Measurements from ENCODE around the gene CIITA.

CIITA gene

DNA sequence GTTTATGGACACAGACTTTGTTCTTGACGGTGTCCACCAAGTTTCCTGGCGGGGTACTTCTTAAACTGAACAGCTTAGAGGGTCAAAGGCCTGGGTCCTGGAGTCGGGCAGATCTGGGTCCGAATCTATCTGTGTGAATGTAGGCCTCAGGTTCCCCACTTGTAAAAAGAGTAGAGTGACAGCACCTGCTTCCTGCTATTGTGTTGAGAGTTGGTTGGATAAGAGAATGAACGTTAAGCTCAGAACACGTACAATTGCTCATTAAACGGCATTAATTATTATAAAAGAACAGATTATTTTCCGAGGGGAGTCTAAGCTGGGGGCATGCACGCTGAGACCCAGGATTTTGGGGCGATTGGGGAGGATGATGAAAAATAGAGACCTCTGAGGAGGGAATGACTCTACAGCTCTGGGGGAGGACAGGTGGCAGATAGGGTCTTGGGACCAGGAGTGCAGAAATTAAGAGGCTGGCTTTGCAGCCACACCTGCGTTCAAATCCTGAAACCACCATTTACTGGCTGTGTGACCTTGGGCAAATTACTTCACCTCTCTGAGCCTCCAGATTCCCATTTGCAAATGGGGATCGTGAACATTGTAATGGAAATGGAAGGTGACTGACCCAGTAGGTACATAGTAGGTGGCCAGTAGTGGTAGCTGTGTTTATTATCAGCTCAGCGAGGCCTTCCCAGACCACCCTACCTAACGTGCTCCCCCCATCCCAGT lies 68.2 kb downstream of the CIITA start:
- TF ChIP-seq, protein P1, sequence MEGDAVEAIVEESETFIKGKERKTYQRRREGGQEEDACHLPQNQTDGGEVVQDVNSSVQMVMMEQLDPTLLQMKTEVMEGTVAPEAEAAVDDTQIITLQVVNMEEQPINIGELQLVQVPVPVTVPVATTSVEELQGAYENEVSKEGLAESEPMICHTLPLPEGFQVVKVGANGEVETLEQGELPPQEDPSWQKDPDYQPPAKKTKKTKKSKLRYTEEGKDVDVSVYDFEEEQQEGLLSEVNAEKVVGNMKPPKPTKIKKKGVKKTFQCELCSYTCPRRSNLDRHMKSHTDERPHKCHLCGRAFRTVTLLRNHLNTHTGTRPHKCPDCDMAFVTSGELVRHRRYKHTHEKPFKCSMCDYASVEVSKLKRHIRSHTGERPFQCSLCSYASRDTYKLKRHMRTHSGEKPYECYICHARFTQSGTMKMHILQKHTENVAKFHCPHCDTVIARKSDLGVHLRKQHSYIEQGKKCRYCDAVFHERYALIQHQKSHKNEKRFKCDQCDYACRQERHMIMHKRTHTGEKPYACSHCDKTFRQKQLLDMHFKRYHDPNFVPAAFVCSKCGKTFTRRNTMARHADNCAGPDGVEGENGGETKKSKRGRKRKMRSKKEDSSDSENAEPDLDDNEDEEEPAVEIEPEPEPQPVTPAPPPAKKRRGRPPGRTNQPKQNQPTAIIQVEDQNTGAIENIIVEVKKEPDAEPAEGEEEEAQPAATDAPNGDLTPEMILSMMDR (IDR thresholded peaks at IDR 0.05; ENCODE audit: insufficient read depth, low read length) = no peak
- no peak for TF ChIP-seq POLR2AphosphoS5 (IDR thresholded peaks at IDR 0.05; ENCODE audit: low read depth)
- TF ChIP-seq, protein P2, sequence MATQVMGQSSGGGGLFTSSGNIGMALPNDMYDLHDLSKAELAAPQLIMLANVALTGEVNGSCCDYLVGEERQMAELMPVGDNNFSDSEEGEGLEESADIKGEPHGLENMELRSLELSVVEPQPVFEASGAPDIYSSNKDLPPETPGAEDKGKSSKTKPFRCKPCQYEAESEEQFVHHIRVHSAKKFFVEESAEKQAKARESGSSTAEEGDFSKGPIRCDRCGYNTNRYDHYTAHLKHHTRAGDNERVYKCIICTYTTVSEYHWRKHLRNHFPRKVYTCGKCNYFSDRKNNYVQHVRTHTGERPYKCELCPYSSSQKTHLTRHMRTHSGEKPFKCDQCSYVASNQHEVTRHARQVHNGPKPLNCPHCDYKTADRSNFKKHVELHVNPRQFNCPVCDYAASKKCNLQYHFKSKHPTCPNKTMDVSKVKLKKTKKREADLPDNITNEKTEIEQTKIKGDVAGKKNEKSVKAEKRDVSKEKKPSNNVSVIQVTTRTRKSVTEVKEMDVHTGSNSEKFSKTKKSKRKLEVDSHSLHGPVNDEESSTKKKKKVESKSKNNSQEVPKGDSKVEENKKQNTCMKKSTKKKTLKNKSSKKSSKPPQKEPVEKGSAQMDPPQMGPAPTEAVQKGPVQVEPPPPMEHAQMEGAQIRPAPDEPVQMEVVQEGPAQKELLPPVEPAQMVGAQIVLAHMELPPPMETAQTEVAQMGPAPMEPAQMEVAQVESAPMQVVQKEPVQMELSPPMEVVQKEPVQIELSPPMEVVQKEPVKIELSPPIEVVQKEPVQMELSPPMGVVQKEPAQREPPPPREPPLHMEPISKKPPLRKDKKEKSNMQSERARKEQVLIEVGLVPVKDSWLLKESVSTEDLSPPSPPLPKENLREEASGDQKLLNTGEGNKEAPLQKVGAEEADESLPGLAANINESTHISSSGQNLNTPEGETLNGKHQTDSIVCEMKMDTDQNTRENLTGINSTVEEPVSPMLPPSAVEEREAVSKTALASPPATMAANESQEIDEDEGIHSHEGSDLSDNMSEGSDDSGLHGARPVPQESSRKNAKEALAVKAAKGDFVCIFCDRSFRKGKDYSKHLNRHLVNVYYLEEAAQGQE (IDR thresholded peaks at IDR 0.05; ENCODE audit: insufficient replicate concordance, low read depth) = no peak
- TF ChIP-seq GABPA (IDR thresholded peaks at IDR 0.05; ENCODE audit: low read depth) = no peak
- TF ChIP-seq SPI1 (IDR thresholded peaks at IDR 0.05; ENCODE audit: borderline replicate concordance, low read depth) = no peak
- H3K27me3 ChIP-seq (ENCODE audit: insufficient read depth, poor library complexity, severe bottlenecking) = no peaks in the 10 kb centered on the region
- no peak for DNase-seq (ENCODE audit: low read depth in 1 of 2, low spot score in 1 of 2)

DNA sequence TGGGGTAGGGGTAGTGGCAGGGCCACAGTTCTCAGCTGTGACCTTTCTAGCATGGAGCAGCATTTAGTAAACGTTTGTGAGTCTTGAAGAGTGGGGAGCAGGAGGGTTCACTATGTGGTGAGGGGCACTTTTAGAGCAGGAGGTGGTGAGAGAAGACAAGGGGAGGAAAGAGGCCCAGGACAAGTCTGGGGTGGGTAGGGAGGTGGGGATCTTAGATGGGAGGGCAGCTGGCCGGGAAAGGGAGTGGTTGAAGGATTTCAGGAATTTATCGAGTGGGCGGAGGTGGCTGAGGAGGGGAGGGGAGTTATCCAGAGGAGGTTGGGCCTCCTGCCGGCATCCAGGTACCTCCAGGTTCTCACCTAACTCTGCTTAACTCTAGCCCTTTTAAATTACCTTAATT lies 69.3 kb downstream of the CIITA start:
- no peak overlapping the region for H3K27ac ChIP-seq (replicated peaks)
- DNase-seq (ENCODE audit: low read depth in 1 of 2, low spot score in 1 of 2) = no peak
- no peaks in the 10 kb centered on the region for H3K27me3 ChIP-seq (ENCODE audit: insufficient read depth, poor library complexity, severe bottlenecking)
- no peak overlapping the region for H3K4me3 ChIP-seq (replicated peaks; ENCODE audit: insufficient read depth, low read length)
- TF ChIP-seq POLR2AphosphoS5 (IDR thresholded peaks at IDR 0.05; ENCODE audit: low read depth) (no peak), SPI1 (IDR thresholded peaks at IDR 0.05; ENCODE audit: borderline replicate concordance, low read depth) (no peak)

More for the DNA sequence above, 68.2 kb downstream of the CIITA start:
- Histone ChIP-seq H3K27ac (replicated peaks) (peak overlapping the region; percentile 74), H3K4me3 (replicated peaks; ENCODE audit: insufficient read depth, low read length) (peak overlapping the region; percentile 94)

DNA sequence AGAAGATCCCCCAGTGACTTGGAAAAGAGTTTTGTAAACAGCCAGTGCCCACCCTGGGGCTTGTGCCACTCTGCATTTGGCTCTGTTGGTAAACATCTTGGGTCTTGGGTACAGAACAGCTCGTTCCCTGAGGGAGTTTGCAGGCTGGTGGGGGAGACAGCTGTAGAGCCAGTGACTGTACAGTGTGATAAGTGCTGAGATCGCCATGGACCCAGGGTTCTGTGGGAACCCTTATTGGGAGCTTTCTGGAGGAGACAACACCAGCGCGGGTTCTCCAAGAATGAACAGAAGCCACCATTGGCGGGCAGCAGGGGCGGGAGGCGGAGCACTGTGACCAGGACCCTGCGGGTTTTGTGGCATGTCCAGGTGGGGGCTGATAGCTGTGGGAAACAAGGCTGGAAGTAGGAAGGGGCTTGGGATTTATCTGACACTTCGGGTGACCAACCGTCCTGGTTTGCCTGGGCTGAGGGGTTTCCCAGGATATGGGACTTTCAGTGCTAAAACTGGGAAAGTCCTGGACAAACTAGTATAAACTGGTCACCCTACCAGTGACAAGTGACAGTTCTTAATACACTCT lies 70.3 kb downstream of the CIITA start:
- no peak overlapping the region for H3K4me3 ChIP-seq (replicated peaks; ENCODE audit: insufficient read depth, low read length)
- no peak for DNase-seq (ENCODE audit: low read depth in 1 of 2, low spot score in 1 of 2)
- H3K27me3 ChIP-seq (ENCODE audit: insufficient read depth, poor library complexity, severe bottlenecking) = no peaks in the 10 kb centered on the region
- H3K27ac ChIP-seq (replicated peaks) = no peak overlapping the region
- TF ChIP-seq SPI1 (IDR thresholded peaks at IDR 0.05; ENCODE audit: borderline replicate concordance, low read depth) (no peak), POLR2AphosphoS5 (IDR thresholded peaks at IDR 0.05; ENCODE audit: low read depth) (no peak), GABPA (IDR thresholded peaks at IDR 0.05; ENCODE audit: low read depth) (no peak)
- TF ChIP-seq, protein P1 (IDR thresholded peaks at IDR 0.05; ENCODE audit: insufficient read depth, low read length) = no peak
- TF ChIP-seq, protein P2 (IDR thresholded peaks at IDR 0.05; ENCODE audit: insufficient replicate concordance, low read depth) = no peak

DNA sequence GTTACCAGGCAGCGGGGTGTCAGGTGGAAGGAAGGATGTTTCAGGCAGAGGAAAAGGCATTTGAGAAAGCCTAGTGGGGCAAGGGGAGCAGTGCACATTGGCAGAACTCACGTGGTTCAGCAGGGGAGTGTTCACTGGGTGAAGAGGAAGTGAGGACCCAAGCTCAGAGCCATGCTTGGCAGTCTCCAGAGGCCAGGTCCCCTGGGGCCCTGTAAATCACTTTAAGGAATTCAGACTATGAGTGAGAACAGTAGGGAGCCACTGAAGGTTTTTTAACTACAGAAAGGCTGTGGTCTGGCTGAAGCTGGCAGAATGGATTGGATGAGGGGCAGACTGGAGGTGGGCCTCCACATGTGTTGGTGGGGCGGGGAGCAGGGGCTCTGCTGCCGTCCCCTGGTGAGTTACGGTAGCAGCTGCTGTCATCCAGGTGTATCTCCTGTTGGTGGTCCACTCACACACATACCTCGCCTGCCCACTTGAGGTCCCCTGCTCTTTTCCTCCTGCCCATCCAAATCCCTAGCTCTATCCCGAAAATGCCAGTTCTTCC lies 72.5 kb downstream of the CIITA start:
- Histone ChIP-seq H3K27me3 (ENCODE audit: insufficient read depth, poor library complexity, severe bottlenecking) (no peaks in the 10 kb centered on the region), H3K4me3 (replicated peaks; ENCODE audit: insufficient read depth, low read length) (no peak overlapping the region), H3K27ac (replicated peaks) (peak overlapping the region; percentile 35; the same call in 1 of the 2 replicates)
- TF ChIP-seq, protein P1 (IDR thresholded peaks at IDR 0.05; ENCODE audit: insufficient read depth, low read length) = peak; percentile 7
- TF ChIP-seq SPI1 (IDR thresholded peaks at IDR 0.05; ENCODE audit: borderline replicate concordance, low read depth) (peak; percentile 86; the same call in 1 of the 2 replicates), POLR2AphosphoS5 (IDR thresholded peaks at IDR 0.05; ENCODE audit: low read depth) (no peak)
- peak; percentile 83 to 95 for DNase-seq (ENCODE audit: low read depth in 1 of 2, low spot score in 1 of 2)
